GM21576 (cell line): ENCODE measurements around the gene COL17A1.

Experiments
- ATAC-seq: cut with Tn5 transposase; IDR thresholded peaks from one replicate; pipeline ENCODE4 v1.9.1; 2021; ENCODE audit warnings: mild to moderate bottlenecking, moderate library complexity; ENCODE audit not compliant: unreplicated experiment

The COL17A1 gene

GRCh38 chr10:103991393-103992128 is 94.1 kb downstream of the COL17A1 start:
- ATAC-seq: no peak

- ATAC-seq: no peak
These were observed 95.1 kb downstream of the COL17A1 start for GRCh38 chr10:103990531-103990930.

- ATAC-seq: no peak
These were observed 95.6 kb downstream of the COL17A1 start for GRCh38 chr10:103990121-103990520.

GRCh38 chr10:103986360-103986759 is 99.3 kb downstream of the COL17A1 start:
- no peak for ATAC-seq

- ATAC-seq: no peak
These were observed 100.0 kb downstream of the COL17A1 start for GRCh38 chr10:103985726-103986125.

GRCh38 chr10:103983367-103983911 is 102.2 kb downstream of the COL17A1 start:
- ATAC-seq: peak; percentile 91

GRCh38 chr10:103982639-103983038 is 103.0 kb downstream of the COL17A1 start:
- ATAC-seq: no peak
